Jurkat, Clone E6-1 (cell line): ENCODE results near the gene NEUROD1.

Experiments used
- DNase-seq: peaks from one replicate; pipeline ENCODE4 v3.0.0-alpha.2; 2011; ENCODE audit warnings: low read depth, low spot score
- H3K4me3 ChIP-seq: 2 replicates; pipeline ENCODE4 v1.5.1; 2011; ENCODE audit warnings: mild to moderate bottlenecking, low read length, control low read depth, moderate library complexity

NEUROD1 gene

DNA sequence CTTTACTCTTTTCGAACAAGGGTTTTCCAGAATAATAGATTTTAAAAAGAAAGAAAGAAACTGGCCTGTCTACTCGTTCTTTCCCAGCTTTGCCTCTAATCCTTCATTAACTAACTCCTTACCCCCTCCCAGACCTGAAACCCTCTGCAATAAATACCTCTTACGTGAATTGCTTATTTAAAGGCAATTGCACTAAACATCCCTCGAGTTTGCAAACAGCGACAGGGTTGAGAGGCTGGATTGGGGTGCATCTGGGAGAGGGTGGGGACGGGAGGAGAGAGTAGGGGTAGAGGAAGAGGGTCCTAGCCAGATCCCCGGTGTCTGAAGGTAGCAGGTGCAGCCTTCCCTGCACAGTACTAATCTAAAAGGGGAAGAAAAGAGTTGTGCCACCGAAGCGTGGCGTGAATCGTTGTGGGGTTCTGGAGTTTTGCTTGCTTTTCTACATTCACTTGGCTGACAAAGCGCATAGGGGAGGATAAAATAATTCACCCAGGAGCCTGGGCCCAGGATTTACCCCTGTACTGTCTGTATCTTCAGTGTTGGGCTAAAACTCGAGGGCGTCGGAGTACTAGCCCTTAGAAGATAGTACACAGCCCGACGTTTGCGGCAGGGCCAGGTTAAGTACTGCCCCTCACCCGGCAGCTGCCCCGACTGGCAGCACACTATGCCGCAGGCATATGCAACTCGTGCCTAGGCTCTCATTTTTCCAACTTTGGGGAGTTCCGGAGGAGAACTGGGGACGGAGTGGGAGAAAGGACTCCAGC, 1.9 kb upstream of the NEUROD1 start:
- H3K4me3 ChIP-seq = no peak overlapping the region
- DNase-seq = no peak

DNA sequence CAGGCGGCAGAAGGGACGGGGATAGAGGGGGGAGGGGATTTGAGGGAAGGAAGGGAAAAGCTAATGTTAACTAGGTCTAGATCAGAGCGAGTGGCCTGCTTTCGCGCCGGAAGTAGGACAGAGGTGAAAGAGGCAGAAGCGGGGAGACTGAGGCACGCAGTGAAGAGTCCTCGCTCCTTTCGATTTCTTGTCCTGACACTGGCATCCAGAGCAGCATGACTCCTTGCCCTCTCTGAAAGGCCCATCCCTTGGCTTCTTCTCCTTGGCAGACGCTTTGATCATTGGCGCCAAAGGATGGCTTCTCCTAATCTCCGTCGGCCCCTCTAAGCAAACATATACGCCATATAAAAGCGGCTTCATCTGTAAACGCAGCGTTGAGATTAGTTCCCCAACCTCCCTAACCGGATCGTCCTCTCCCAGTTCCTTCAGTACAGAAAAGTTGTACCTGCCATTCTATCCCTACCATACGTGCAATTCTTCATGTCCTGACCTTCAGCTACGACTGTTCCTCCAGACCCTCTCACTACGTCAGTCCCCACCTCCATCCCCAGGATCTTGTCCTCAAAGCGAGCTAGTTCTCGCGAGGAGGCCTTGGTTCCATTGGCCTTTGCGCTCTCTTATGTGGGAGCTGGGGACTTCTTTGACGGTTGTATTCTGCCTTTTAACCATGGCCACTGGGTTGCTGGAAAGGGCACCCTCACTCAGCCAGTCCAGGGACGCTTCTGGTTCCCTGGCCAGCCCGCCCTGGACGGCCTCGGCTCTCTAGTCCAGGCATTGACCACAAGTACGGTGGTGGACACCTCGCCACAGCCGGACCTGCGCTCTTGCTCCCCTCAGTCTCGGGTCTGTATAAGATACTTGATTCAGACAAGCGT, 857 bp upstream of the NEUROD1 start:
- H3K4me3 ChIP-seq = peak overlapping the region; percentile 27; the same call in 1 of the 2 replicates
- DNase-seq = no peak

DNA sequence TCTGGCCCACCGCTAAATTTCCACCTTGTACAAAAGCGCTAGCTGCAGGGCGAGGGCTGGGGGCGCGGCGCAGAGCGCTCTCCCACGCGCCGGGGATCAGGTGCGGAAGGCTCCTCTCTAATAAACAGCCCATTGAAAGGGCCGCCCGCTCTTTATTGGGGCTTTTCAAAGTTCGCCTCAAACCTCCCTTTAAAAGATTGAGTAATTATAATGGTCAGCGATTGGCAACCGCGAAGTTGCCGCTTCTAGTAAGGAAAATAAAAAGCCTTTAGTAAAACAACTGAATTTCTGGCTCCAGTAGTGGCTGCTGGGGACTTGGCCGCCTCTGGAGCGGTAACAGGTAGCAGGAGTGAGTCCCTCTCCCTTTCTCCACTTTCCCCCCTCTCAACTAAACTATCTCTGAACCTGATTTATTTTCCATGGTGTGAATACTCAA, 755 bp downstream of the NEUROD1 start:
- DNase-seq = no peak
- H3K4me3 ChIP-seq = no peak overlapping the region

DNA sequence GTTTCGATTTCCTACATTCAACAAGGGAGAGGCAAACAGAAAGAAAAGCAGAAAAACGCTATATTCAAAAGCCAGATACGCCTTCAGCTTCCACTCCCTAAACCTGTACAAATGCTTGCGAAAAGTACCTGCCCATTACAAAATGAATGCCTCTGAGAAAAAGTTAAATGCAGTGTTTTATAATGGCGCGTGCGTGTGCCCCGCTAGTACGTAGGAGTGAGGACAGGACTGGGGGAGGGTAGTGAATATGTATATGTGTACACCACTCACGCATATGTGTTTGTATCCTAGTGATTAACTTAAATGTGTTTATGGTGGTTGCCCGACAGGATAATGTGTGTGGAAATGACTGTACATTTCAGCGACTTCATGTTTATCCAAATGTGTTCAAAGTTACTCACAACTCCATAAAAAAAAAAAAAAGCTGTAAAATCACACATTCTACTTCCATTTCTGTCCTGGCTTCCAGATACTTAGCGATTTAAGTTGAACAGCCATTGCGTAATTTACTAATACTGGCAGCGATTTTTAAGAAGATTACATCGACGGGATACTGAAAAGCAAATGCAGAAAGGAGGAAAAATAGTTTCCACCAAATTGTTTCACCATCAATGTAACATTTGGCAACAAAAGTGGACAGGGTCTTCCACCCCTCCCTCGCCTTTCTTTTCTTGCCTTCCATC, 1.3 kb downstream of the NEUROD1 start:
- no peak for DNase-seq
- no peak overlapping the region for H3K4me3 ChIP-seq

DNA sequence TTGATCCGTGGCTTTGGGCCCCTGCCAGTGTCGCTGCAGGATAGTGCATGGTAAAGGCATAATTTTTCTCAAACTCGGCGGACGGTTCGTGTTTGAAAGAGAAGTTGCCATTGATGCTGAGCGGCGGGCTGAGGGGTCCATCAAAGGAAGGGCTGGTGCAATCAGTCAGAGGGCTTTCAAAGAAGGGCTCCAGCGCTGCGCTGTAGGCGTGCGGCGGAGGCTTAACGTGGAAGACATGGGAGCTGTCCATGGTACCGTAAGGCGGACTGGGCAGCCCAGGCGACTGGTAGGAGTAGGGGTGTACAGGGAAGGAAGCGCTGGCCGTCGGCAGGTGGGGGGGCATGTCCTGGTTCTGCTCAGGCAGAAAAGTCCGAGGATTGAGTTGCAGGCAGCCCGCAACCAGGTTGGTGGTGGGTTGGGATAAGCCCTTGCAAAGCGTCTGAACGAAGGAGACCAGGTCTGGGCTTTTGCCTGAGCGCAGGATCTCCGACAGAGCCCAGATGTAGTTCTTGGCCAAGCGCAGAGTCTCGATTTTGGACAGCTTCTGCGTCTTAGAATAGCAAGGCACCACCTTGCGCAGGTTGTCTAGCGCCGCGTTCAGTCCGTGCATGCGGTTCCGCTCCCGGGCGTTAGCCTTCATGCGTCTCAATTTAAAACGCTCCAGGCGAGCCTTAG, 2.3 kb downstream of the NEUROD1 start:
- DNase-seq = peak; percentile 22
- H3K4me3 ChIP-seq = no peak overlapping the region

DNA sequence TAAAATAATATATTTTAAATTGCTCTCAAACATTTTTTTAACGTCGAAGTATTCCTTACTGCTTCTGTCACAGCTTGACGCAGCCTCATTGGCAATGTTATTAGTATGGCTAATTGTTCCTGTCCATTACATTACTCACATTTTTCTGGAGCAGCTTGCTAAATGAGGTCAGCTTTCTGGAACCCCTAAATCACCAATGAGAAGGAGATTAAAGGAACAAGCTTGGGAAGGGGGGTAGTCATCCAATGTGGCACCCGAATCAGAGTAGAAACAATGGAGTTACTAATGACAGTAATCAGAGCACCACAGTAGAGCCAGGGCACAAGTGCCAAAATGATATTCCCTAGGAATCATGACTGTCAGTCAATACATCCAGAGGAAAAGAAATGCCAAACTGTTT, 5.1 kb downstream of the NEUROD1 start:
- no peak overlapping the region for H3K4me3 ChIP-seq
- DNase-seq = no peak

DNA sequence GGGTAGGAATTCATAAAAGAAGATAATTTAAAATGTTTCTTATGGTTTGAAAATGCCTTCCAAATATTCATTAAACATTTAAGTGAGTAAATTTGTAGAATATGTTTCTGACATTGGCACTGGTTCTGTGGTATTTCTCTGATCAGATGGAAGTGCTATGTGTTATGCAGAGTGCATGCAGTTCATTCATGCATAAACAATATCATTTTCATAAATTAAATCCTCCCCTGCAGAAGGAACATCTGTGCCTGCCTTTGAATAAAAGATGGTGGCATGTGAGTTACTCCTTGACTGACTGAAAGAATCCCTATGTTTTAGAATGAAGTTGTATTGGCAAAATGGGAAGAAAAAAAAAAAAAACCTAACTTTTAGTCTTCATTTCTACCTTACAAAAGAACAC, 5.9 kb downstream of the NEUROD1 start:
- no peak for DNase-seq
- H3K4me3 ChIP-seq = no peak overlapping the region

DNA sequence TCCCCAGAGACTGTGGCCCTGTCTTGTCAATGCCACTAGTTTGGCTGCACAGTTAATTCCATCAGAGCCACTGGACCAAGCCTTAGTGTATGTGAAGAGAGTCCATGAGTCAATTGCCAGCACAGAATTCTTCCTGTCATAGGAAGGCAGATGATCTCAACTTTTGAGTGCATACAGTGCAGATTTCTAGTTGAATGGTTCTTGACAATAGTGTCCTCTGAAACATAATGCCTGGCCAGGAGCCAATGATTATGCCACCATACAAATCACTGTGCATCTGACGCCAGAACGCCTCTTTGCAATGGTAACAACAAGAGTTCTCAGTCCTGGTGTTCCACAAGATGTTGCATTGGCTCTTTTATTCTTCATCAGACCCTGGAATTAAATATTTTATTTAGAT, 7.1 kb downstream of the NEUROD1 start:
- no peak for DNase-seq
- H3K4me3 ChIP-seq = no peak overlapping the region

DNA sequence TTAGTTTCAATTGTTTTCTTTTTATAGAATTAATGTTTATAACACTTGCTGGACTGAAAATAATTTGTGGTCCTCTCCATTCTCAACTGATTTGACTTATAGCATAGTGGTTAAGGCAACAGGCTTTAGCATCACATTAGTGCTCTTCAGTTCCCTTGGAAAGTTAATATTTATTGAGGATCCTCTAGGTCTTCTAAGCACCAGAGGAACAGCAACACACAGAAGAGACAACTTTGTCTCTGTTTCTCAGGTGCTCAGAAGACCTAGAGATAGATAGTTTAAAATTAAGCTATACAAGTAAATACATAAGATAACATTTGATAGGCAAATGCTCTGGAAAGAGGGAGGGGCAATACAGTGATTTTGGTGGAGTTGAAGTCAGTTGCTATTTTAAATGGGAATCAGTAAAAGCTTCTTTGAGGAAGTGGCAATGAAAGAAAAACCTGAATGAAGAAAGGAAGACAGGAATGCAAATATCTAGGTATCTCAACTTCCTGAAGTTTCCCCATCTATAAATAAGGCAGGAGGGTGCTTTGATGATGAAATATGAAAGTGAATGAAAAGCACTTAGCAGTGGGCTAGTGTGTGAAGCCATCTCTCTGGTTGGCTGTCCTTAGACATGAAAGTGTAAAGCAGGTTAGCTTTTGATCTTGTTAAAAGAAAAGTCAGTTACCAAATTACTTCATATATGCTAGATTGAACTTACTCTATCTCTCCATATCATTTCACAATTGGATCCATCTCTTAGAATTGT, 7.9 kb downstream of the NEUROD1 start:
- peak; percentile 8 for DNase-seq
- no peak overlapping the region for H3K4me3 ChIP-seq

DNA sequence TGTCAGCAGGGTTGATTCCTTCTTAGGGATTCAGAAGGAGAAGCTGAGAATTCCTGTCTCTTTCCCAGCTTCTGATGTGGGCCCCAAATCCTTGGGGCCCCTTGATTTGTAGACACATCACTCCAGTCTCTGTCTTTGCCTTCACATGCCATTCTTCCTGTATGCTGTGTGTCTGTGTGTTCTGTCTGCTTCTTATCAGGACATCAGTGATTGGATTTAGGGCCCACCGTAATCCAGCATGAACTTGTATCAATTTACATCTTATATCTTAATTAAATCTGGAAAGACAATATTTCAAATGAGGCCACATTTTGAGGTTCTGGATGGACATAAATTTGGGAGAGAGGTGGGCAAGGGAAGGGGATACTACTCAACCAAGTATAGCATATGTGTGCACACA, 9.7 kb downstream of the NEUROD1 start:
- H3K4me3 ChIP-seq = no peak overlapping the region
- no peak for DNase-seq

DNA sequence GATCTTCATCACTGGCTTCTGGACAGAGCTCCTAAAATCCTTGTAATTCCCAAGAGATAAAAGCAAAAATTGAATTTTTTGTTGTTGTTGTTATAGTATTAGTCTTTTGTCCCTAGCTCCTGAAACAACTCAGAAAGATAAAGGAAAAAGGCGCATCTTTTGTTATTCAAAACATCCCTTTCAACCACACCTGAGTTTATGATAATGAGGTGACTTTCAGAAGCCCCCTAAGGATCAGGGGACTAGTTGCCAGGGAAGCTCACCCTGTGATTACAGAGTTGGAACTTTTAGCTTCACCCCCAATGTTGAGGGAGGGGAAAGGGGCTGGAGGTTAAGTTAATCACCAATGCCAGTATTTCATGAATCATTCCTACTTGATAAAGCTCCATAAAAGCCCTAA, 13.1 kb downstream of the NEUROD1 start:
- no peak for DNase-seq
- no peak overlapping the region for H3K4me3 ChIP-seq

DNA sequence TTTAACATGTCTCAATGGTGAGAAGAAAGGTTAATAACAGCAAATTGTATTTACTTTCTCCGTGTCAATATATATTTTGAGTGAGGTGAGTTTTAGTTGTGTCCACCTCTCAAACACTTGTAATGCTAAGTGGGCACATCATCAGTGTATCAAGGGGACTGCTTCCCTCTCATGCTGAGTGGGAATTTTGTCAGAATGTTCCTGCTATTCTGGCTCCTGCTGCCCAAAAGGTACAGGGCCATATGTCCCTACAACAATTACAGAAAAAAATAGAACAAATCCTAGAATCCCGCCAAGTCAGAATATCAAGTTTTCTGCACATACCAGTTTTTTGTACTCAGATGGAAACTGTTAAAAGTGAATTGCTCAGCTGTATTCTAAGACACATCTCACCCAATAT, 18.0 kb downstream of the NEUROD1 start:
- no peak for DNase-seq
- H3K4me3 ChIP-seq = no peak overlapping the region

DNA sequence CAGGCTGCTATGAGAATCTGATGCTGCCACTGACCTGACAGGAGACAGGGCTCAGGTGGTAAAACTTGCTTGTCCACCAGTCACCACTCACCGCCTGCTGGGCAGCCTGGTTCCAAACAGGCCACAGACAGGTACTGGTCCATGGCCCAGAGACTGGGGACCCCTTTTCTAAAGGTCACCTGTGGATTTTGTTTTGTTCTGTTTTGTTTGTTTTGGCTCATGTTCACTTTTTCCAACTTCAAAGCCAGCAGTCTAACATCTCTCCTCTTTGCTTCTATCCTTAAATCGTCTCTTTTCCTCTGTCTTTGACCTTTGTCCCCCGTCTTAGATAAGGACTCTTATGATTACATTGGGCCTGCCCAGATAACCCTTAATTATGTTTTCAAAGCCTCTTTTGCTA, 20.1 kb downstream of the NEUROD1 start:
- DNase-seq = no peak

DNA sequence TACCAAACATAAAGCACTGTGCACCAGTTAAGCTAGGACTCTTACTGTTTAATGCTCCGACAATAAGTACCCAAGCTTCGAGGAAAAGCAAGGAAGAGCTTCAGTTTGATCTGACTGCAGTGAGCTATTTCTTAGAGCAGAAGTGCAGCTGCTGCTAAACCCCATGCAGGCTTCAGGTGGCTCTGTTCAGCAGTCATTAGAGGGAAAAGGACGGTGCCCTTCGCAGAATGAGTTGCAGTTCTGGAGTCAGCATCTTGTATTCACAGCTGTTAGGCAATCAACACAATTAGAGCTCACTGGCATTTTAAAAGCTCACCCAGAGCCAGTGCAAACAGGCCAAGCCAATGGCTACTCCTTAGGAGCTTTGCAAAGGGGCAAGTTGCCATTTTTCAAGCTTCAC, 21.9 kb downstream of the NEUROD1 start:
- H3K4me3 ChIP-seq = no peak overlapping the region
- no peak for DNase-seq

More for the DNA sequence above, 20.1 kb downstream of the NEUROD1 start:
- no peak overlapping the region for H3K4me3 ChIP-seq

DNA sequence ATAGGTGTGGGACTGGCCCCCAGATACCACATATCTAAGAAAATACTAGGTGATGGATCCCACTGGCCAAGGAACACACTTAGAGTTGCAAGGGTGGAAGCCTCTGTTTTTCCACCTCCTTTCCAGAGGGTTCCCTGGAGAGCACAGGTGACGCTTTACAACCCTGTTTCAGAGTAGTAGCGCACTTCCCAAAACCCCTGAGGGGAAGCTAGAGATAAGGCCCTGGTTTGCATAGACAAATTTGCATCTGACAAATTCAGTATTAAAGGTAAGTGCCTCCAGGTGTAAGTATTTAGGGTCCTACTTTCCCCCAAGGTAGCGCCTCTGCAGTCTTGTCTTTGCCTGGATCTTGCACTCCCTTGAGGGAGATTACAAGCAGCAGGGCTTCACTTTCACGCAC, 22.9 kb downstream of the NEUROD1 start:
- H3K4me3 ChIP-seq = no peak overlapping the region

DNA sequence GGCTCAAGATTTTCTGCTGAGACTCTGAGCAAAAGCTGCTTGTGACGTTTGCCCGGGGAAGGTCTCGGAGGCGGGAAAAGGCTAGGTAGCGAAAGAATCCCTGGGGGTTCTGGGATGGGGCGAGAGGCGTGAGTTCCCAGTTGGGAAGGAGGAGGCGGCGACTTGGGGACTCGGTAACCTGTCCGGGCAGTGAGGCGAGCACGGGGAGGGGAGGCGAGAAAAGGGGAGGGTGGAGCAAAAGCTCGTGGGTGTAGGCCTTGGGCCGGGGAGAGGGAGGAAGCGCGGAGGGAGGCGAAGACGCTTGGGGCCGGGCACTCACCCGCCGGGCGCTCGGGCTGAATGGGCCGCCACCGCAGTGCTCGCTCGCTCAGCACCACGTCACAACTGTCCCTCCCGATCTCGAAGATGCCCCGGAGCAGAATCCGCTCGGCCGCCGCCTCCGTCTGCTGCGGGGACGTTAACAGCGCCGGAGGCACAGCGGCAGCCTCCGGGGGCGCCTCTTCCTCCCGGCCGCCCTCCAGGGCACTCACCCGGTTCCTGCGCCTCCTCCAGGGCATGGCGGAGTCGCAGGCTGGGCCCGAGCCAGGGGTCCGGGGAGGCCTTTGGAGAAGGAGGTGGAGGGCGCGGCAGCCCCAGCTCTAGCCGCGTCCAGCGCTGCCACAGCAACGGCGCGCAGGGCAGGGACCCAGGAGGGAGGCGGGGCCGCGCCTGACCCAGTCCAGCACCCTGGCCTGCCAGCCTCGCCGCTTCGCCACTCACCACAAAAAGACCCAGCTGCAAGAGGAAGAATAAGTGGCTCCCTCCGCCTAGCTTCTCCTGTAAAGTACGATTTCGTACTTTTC, 23.6 kb downstream of the NEUROD1 start, which contains the start of gene CERKL:
Gene CERKL, minus strand, starts transcription at position 656 of the 842 bp plus-strand sequence. Its CDS starts 99 bp downstream, at position 557.
- H3K4me3 ChIP-seq = no peak within 1 kb of the TSS
- no peak for DNase-seq

More for the DNA sequence above, 22.9 kb downstream of the NEUROD1 start:
- no peak for DNase-seq

DNA sequence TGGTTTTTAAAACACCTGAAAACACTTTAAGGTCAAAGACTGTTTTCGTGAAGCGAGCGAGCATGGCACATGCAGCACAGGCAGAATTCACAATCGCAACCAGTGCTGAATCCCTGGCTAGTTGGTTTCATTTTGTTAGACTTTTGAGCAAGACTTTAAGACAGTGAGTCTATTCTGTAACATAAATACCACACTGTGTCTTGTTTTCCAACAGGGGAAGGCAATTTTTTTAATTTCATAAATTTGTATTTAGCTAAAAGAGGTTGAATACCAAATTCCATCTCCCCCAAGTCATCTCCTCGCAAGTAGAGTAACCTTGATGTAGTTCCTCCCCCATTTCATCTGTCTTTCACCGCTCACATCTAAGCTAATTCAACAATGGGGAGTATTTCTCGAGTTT, 24.8 kb downstream of the NEUROD1 start:
- no peak for DNase-seq
- no peak overlapping the region for H3K4me3 ChIP-seq
